ENCODE data around the gene NKX1-2.

GRCh38 chr10:124464028-124464965, 14.5 kb upstream of the NKX1-2 start:
- TF ChIP-seq EP300 (IDR thresholded peaks at IDR 0.05): no peak
- TF ChIP-seq CTCF (IDR thresholded peaks at IDR 0.05): no peak
